Measurements from ENCODE around the gene PLVAP.
A peak's percentile ranks its signal among the peaks of the same experiment; 100 is the strongest.

PLVAP gene

GRCh38 chr19:17353386-17353785 is 23.8 kb downstream of the PLVAP start:
- DNase-seq (ENCODE audit: extremely low read depth, low read depth): no peak
- no peak for TF ChIP-seq CTCF (IDR thresholded peaks at IDR 0.05; ENCODE audit: low read depth, low read length)

GRCh38 chr19:17352608-17353280 is 24.4 kb downstream of the PLVAP start:
- no peak for DNase-seq (ENCODE audit: extremely low read depth, low read depth)

GRCh38 chr19:17351815-17352435 is 25.2 kb downstream of the PLVAP start:
- DNase-seq (ENCODE audit: extremely low read depth, low read depth): no peak
- no peak for TF ChIP-seq CTCF (IDR thresholded peaks at IDR 0.05; ENCODE audit: low read depth, low read length)

More at GRCh38 chr19:17352608-17353280, 24.4 kb downstream of the PLVAP start:
- TF ChIP-seq CTCF (IDR thresholded peaks at IDR 0.05; ENCODE audit: low read depth, low read length): no peak

- DNase-seq (ENCODE audit: extremely low read depth, low read depth): no peak
- no peak for TF ChIP-seq CTCF (IDR thresholded peaks at IDR 0.05; ENCODE audit: low read depth, low read length)
Measured at GRCh38 chr19:17348700-17349099, 28.4 kb downstream of the PLVAP start.

GRCh38 chr19:17347877-17348276 is 29.3 kb downstream of the PLVAP start:
- TF ChIP-seq CTCF (IDR thresholded peaks at IDR 0.05; ENCODE audit: low read depth, low read length): no peak
- DNase-seq (ENCODE audit: extremely low read depth, low read depth): no peak

GRCh38 chr19:17347361-17347760 is 29.8 kb downstream of the PLVAP start:
- TF ChIP-seq CTCF (IDR thresholded peaks at IDR 0.05; ENCODE audit: low read depth, low read length): no peak
- no peak for DNase-seq (ENCODE audit: extremely low read depth, low read depth)

- TF ChIP-seq CTCF (IDR thresholded peaks at IDR 0.05; ENCODE audit: low read depth, low read length): peak; percentile 91
- DNase-seq (ENCODE audit: extremely low read depth, low read depth): no peak
Measured at GRCh38 chr19:17346109-17346671, 31.0 kb downstream of the PLVAP start.

Measured in AG09319 (cell line).